HG02938 (cell line): ENCODE data around the gene THEMIS.
A peak's percentile ranks its signal among the peaks of the same experiment; 100 is the strongest.
"Not testable (repeated sequence)": the region's sequence is repeated elsewhere in the genome, so short reads cannot be mapped to it uniquely, and the experiment has no call there.

Experiments used
- ATAC-seq: cut with Tn5 transposase; IDR thresholded peaks from one replicate; pipeline ENCODE4 v1.9.1; 2021; ENCODE audit warnings: mild to moderate bottlenecking, moderate library complexity; ENCODE audit not compliant: unreplicated experiment

THEMIS gene

DNA sequence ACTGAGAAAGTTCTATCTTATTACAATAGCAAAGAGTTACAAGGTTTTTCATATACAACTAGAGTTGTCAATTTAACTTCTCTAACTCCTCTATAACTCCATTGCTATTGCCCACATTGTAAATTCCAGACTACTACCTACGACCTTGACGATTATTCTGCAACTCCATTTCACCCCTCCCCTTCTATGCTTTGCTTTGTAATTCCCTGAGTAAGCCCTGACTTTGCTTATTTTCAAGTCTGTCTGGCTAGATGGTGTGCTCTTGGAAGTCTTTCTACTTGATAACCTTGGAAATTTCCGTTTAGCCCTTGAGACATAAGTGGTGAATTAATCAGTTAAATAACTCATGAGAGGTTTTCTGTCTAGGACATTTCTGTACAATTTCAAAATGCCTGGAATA, 162.4 kb downstream of the THEMIS start:
- ATAC-seq, result no peak

DNA sequence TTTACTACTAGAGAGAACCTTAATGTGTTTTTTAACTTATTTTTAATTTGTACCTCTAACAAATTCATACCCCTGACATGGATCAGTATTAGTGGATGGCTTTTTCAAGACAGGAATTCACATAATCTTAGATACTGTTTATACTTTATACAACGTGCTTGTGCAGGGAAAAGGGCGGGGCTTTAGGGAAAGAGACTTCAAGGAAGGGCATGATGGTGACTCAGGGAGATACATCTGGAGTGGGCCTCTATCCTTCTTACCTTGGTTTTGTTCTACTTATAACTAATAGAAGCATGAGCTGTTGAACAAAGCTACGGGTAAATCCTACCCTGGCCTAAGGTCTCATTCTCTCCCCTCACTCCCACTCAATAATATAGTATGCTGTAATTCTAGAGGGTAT, 163.1 kb downstream of the THEMIS start:
- ATAC-seq, result no peak

DNA sequence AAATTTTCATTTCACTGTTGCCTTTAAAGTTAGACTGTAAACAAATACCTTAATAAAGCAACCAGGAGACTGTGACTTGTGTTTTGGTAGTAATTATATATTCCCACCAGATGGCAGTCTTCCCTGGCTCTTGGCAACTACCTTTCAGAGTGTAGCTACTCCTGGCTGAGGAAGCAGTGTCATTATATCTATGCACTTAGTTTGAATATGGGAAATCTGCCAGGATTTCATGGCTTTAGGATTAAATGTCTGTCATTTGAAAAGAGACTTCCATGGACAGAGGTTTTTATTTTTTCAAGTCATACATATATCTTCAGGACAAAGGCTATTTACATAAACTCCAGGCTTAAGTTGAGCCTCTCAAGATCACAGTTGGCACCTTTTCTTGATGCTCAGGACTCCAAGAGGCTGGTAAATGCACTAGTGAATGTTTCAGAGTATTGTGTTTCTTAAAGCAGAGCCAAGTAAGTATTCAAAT, 163.8 kb downstream of the THEMIS start:
- peak; percentile 87 for ATAC-seq

DNA sequence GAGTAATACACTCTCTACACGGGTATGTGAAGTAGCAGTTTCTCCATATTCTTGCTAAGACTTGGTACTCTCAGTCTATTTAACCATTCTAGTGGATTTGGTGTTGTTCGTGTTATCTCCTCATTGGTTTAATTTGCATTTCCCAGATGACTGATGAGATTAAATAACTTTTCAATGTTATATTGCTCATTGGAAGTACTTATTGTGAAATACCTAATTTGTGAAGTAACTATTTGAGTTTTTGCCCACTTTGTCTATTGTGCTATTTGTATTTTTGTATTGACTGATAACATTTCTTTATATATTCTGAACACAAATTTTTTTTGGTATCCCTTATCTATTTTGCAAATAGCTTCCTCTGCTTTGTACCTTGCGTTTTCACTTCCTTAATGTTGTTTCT, 167.9 kb downstream of the THEMIS start:
- no peak for ATAC-seq

DNA sequence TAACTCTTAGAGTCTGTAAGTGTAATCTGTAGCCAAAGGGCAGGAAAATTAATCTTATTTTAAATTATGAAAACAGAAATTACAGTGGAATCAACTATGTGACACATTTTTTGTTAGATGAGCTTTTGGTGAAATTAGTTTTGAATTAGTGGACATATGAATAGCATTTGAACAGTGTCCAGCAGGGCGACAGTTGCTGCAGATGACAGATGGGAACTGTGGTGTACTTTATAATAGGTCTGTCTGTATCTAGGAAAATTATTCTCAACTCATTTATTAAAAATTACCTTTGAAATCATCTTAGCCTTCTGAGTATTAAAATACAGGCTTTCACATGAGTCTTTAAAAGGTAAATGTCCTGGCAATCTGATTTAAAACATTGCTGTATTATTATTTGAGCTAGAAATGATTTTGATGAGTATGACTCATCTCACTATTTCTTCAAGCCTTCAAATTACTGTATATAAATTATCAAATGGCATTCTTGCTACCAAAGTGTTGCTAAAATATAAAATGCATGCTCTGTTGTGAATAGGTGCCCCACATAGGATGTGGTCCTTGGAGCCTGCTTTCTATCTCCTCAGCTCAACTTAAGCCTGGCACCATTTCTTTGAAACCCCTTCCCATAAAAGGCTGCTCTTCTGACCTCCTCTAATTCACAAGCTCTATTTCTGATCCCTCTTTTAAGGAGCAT, 173.5 kb downstream of the THEMIS start:
- no peak for ATAC-seq

DNA sequence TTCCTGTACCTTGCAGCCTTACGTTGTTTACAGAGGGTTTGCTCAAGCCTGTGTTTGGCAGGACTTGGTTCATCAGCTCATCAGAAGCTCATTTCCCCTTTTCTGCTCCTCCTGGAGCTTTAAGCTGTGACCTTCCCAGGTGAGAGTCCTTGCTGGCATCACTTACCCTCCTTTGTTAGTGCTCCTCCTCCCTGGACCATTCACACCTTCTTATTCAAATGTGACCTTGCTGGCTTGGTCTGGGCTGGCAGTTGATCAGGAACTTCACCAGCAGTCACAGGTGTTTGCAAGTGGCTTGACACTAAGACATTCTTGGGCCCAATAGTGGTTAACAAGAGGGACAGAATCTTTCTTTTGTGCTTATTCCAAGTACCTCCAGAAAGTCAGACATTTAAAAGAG, 175.0 kb downstream of the THEMIS start:
- ATAC-seq, result no peak

DNA sequence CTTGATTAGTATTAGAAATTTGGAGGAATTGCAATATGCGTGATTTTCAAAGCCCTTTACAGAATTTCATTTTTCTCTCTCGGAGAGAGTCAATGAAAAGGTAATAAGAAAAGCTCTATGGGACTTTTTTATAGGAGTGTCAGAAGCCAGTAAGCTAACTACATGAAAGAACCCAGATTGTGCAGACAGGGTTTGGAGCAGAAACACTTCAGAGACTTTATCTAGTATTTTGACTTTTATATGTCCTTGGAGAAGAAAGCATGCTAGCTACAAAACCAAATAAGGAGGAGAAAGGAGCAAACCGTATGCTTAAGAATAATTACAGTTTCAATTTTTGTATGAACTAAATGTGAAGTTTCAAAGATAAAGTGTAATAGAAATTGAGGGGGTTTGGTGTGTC, 182.2 kb downstream of the THEMIS start:
- ATAC-seq, result no peak

DNA sequence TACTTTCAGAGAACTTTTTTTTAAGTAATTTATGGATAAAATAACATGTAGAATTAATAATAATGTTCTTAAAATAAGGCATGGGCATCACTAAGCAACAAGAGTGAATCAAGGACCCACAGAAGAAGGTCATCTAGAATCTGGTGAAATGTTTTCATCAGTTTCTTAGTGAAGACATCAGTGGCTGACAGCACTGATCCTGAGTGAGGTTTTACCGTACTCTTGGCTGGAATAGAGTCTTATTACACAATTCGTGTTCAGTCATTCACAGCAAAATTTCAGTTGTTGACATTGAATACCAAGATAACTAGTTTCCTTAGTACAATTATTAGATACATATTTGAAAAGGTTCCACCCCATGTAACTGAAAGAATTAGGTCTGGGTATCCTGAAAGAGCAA, 183.5 kb downstream of the THEMIS start:
- no peak for ATAC-seq

DNA sequence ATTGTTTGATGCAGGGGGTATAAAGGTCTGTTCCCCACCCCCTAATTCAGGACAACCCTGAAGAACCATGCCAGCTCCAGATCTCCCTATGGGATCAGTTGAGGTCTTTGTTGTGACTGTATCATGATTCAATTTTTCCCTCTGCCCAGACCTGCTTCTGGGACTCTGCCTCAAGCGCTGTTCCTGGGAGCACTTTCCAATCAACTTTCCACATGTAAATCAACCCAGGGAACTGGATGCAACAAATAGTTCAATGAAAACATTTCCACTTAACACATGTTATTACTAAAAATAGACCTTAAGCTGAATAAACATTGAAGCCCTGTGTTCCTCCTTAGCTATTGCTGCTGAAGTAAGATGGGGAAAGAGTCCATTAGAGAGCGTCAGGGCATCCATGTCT, 184.4 kb downstream of the THEMIS start:
- no peak for ATAC-seq

DNA sequence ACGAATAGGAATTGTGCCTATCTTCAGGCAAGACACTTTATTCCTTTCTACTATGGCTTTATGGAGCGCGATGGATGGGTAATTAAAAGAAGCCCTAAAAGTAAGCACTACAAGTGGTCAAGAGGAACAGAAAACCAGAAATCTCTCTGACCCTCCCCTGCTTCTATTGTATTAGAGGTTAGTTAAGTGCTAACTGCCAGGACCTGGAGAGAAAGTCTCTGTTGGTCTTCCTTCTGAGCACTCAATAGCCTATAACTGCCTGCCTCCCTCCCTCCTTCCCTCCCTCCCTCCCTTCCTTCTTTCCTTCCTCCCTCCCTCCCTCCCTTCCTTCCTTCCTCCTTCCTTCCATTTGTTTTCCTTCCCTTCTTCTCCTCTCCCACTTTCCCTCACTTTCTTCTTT, 190.2 kb downstream of the THEMIS start:
- no peak for ATAC-seq

DNA sequence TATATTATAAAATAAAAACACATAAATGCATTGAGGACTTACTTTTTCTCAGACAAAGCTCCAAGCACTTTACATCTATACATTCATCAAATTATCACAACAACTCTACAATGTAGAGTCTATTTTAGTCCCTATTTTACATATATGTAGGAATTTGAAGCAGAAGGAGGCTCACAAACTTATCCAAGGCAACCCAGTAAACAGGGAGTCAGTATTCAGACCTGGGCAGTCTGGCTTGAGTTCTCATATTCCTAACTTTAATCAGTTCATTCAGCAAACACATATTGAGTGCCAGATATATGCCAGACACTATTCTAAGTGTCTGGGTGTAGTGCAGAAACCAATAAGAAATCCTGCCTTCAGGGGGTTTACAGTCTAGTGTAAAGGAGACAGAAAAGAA, 194.6 kb downstream of the THEMIS start:
- ATAC-seq, result no peak

DNA sequence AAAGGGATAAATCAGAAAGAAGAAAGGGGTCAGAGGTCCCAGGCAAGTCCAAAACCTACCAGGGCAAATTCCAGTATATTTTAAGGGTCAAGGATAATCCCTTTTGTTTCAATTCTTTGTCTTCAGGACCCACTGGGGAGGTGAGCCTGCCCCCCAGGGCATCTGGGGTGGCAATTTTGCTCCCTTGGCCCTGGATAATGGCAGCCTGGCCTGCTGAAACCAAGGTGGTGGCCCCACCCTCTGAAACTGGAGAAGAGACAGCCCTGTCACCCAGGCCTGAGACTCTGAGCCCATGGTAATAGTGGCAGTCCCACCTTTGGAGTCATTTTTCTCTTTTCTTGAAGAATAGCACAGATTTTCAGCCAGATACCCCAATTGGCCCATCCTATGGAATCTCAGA, 205.8 kb downstream of the THEMIS start:
- no peak for ATAC-seq

DNA sequence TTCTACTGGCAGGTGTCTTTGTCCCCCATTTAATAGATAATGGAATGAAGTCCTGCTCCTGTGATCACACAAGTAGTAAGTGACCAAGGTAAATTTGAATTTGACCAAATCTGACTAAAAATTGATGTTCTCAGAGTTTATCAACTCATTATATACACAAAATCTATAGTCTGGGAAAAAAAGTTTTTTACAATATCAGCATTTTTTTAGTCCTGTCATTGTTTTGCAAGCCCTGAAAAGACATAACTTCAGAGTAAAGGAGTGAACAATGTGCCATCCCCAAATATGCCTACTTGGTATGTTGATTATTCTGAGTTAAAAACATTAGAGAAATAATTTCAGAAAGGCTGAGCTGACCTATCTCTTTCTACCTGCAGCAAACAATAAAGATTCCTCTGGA, 209.7 kb downstream of the THEMIS start:
- no peak for ATAC-seq

DNA sequence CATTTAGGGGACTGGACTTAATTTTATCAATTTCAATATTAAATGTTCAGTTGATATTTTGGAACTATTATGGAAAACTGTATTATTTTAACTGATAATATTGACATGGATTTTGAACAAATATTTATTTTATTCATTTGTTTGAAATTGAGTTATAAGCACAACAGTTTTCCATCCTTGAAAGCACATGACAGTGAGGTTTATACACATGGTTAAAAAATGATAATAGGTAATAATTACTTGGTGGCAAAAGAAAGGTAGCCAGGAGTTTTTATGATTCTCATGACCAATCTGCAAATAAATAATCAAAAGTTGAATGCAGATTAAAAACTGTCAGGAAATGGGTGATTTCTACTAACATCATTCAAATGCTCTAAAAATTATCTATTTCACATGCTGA, 210.3 kb downstream of the THEMIS start:
- no peak for ATAC-seq

DNA sequence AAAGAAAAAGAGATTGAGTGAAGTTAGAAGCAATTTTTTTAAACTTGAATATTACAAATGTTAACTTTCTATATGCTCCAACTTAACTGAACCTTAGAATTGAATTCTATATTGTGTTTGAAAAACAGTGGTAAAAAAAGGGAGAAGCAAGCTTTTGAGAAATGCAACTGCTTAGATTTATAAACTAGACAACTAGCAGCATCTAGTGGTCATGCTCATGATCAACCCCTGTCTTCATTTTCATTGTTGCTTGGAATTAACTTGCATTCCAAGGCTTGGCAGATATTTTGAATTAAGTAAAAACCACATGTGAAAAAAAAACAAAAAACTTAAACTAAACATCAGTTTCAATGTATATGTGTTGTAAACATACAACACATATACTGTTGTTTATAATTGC, 210.8 kb downstream of the THEMIS start:
- ATAC-seq, result no peak

DNA sequence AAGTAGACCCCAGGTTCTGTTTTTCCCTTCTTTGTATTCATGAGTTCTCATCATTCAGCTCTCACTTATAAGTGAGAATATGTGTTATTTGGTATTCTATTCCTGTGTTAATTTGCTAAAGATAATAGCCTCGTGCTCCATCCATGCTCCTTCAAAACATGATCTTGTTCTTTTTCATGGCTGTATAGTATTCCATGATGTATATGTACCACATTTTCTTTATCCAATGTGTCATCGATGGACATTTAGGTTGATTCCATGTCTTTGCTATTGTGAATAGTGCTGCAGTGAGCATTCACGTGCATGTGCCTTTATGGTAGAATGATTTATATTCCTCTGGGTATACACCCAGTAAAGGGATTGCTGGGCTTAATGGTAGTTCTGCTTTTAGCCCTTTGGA, 213.4 kb downstream of the THEMIS start:
- ATAC-seq, result not testable (repeated sequence)

DNA sequence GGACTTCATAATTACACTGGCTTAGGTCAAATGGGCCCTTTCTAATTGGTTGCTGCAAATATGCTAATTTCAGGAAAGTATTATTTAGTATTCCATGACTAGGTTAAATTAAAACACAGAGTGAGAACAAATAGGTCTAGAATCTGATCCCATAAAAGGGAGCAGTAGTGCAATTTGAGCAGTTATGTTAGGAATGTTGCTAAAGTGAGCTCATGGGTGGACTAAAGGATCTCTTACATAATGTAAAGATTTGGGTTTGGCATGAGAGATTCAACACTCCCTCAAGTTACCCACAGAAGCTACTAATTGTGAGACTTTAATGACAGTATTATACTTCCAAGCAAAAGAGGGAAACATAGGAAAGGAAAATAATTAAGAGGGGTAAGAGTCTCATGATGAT, 214.8 kb downstream of the THEMIS start:
- ATAC-seq, result no peak

DNA sequence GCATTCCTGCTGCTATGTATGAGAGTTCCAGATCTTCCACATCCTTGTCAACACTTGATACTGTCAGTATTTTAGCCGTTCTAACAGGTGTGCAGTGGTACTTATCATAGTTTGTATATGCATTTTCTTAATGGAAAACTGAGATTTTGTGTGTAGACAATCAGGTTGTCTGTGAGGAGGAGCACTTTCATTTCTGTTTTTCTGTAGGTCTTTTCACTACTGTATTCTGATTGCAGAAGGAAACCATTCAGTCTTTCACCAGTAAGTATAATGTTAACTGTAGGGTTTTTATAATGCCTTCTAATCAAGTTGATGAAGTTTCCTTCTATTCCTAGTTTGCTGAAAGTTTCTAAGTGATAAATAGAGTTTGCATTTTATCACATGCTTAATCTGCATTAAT, 216.4 kb downstream of the THEMIS start:
- ATAC-seq, result no peak
